GM12878 (cell line): ENCODE measurements around the gene COL8A2. TPM values are rescaled to one million over a fixed set of nuclear protein-coding genes. Genes with fewer than 3 reads are reported as not detected.

ENCODE experiments used
- CBX5 ChIP-seq: sonication (generic); IDR thresholded peaks from 2 replicates; pipeline ENCODE4 v1.6.1; 2016; ENCODE audit warnings: low read depth, moderate library complexity, mild to moderate bottlenecking, inconsistent platforms
- ETV6 ChIP-seq, 2 experiments: fragments of 450-650 bp in 1 of 2; IDR thresholded peaks in 1 of 2; conservative IDR thresholded peaks in 1 of 2; 2 replicates each; pipeline ENCODE4 v1.6.1; 2014; ENCODE audit warnings: antibody characterized with exemption in 1 of 2, borderline replicate concordance in 1 of 2, low read depth in 1 of 2, mild to moderate bottlenecking in 1 of 2, moderate library complexity in 1 of 2
- JUNB ChIP-seq: IDR thresholded peaks from 2 replicates; pipeline ENCODE4 v1.6.1; 2016; ENCODE audit warnings: antibody characterized with exemption, mild to moderate bottlenecking
- JUND ChIP-seq: IDR thresholded peaks from 2 replicates; pipeline ENCODE4 v1.6.1; 2012; ENCODE audit warnings: low read depth, mild to moderate bottlenecking, low read length, improper control_type of control experiment, moderate library complexity
- KLF5 ChIP-seq: fragments of 450-650 bp; IDR thresholded peaks from 2 replicates; pipeline ENCODE4 v1.6.1; 2014; ENCODE audit warnings: mild to moderate bottlenecking; ENCODE audit not compliant: partially characterized antibody
- MEF2B ChIP-seq: fragments of 450-650 bp; IDR thresholded peaks from 2 replicates; pipeline ENCODE4 v1.6.1; 2018; ENCODE audit warnings: mild to moderate bottlenecking, moderate library complexity; ENCODE audit not compliant: partially characterized antibody, poor library complexity, severe bottlenecking
- MTA2 ChIP-seq: fragments of 450-650 bp; IDR thresholded peaks from 2 replicates; pipeline ENCODE4 v1.6.1; 2016; ENCODE audit warnings: low read depth, mild to moderate bottlenecking, moderate library complexity
- NFYA ChIP-seq: IDR thresholded peaks from 2 replicates; pipeline ENCODE4 v1.6.1; 2011; ENCODE audit warnings: low read depth, mild to moderate bottlenecking, low read length, improper control_type of control experiment, borderline replicate concordance
- PBX3 ChIP-seq: IDR thresholded peaks from 2 replicates; pipeline ENCODE4 v1.6.1; 2011; ENCODE audit warnings: mild to moderate bottlenecking, low read depth, low read length, moderate library complexity; ENCODE audit not compliant: insufficient replicate concordance
- PML ChIP-seq: IDR thresholded peaks from 2 replicates; pipeline ENCODE4 v1.6.1; 2012; ENCODE audit warnings: low read length, inconsistent platforms
- SMAD5 ChIP-seq: IDR thresholded peaks from 2 replicates; pipeline ENCODE4 v1.6.1; 2016; ENCODE audit warnings: antibody characterized with exemption, low read depth
- SRF ChIP-seq, 2 experiments: IDR thresholded peaks; 2 replicates each; pipeline ENCODE4 v1.6.1; 2011; ENCODE audit warnings: low read depth in 2 of 2, low read length in 2 of 2, mild to moderate bottlenecking in 1 of 2, moderate library complexity in 1 of 2
- TBL1XR1 ChIP-seq: IDR thresholded peaks from 2 replicates; pipeline ENCODE4 v1.6.1; 2012; ENCODE audit warnings: low read depth, low read length, improper control_type of control experiment
- ZBED1 ChIP-seq: IDR thresholded peaks from 2 replicates; pipeline ENCODE4 v1.6.1; 2016; ENCODE audit warnings: borderline replicate concordance
- ZBTB40 ChIP-seq: fragments of 450-650 bp; IDR thresholded peaks from 2 replicates; pipeline ENCODE4 v1.6.1; 2016; ENCODE audit warnings: mild to moderate bottlenecking, moderate library complexity, borderline replicate concordance
- ZNF622 ChIP-seq: fragments of 450-650 bp; IDR thresholded peaks from 2 replicates; pipeline ENCODE4 v1.6.1; 2017; ENCODE audit warnings: mild to moderate bottlenecking, inconsistent platforms
- polyA plus RNA-seq, 11 experiments: library from polyadenylated mRNA; depleted of rRNA in 4 of 11; unstranded in 6 of 11; stranded (reverse) in 5 of 11; fragments of >200 nt; fragmentation: Nextera tagmentation in 4 of 11; fragmentation: Illumina TruSeq in 1 of 11; extraction: Ambion mirVana in 4 of 11; extraction: Trizol in 1 of 11; gene quantifications; 1 replicate in 1 of 11; 2 replicates in 10 of 11; pipeline versions ENCODE4 v1.2.1 to v1.2.3, GENCODE V29; 2011 to 2016; ENCODE audit warnings: inconsistent platforms in 2 of 11, missing spikeins in 2 of 11, low read depth in 1 of 11
- total RNA-seq, 4 experiments: library from RNA; depleted of rRNA in 3 of 4; stranded (reverse); fragments of >200 nt in 3 of 4; fragmentation: Illumina TruSeq in 1 of 4; extraction: Trizol in 1 of 4; gene quantifications; 2 replicates each; pipeline versions ENCODE4 v1.2.1 to v1.2.3, GENCODE V29; 2013 to 2021
- TF ChIP-seq, protein P1 (sequence below): IDR thresholded peaks from 2 replicates; pipeline ENCODE4 v1.6.1; 2012; ENCODE audit warnings: mild to moderate bottlenecking, low read depth, low read length
- TF ChIP-seq, protein P2 (sequence below): fragments of 150-350 bp; IDR thresholded peaks from 2 replicates; pipeline ENCODE4 v1.6.1; 2014; ENCODE audit warnings: mild to moderate bottlenecking, low read depth, low read length

The COL8A2 gene
- total and polyA plus RNA-seq, 10 of the 15 experiments (the other 5 are each of a cell fraction or from before 2014, with no cell fraction given) = 0.01 TPM; not detected in 9

DNA sequence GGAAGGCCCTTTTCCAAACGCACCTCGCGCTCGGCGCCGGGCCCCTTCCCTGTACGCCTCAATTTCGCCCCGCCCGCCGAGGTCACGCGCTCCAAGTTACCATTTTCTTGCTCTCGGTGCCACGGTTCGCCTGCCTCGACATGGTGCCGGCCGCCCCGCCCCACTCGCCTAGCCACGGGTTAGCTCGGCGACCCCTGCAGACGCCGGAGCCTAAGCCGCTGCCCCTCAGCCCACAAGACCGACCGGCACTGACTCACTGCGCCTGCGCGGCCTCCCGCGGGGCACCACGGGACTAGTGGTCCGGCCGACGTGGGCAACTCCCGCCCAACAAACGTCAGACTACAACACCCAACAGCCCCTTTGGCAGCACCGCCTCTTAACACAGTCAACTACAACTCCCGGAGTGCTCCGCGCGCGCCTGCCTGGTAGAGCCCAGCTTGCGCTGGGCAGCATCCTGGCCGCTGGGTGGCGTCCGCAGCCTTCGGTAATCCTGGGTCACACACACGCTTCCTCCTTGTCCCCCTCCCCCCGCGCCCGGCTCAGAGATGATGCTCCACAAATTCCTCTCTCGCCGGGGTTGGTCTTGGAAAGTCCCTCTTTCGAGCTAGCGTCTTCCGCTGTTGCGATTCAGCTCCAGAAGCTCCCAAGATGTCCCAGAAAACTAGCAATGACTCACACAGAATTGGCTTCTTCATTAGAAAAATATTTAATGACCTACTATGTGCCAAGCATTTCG lies 24.4 kb upstream of the COL8A2 start, which contains the start of gene TRAPPC3 (continued):
- TF ChIP-seq, protein P1, sequence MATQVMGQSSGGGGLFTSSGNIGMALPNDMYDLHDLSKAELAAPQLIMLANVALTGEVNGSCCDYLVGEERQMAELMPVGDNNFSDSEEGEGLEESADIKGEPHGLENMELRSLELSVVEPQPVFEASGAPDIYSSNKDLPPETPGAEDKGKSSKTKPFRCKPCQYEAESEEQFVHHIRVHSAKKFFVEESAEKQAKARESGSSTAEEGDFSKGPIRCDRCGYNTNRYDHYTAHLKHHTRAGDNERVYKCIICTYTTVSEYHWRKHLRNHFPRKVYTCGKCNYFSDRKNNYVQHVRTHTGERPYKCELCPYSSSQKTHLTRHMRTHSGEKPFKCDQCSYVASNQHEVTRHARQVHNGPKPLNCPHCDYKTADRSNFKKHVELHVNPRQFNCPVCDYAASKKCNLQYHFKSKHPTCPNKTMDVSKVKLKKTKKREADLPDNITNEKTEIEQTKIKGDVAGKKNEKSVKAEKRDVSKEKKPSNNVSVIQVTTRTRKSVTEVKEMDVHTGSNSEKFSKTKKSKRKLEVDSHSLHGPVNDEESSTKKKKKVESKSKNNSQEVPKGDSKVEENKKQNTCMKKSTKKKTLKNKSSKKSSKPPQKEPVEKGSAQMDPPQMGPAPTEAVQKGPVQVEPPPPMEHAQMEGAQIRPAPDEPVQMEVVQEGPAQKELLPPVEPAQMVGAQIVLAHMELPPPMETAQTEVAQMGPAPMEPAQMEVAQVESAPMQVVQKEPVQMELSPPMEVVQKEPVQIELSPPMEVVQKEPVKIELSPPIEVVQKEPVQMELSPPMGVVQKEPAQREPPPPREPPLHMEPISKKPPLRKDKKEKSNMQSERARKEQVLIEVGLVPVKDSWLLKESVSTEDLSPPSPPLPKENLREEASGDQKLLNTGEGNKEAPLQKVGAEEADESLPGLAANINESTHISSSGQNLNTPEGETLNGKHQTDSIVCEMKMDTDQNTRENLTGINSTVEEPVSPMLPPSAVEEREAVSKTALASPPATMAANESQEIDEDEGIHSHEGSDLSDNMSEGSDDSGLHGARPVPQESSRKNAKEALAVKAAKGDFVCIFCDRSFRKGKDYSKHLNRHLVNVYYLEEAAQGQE = 0 out of 2 replicates have a peak, but pooled peaks have one; percentile 12
- TF ChIP-seq MTA2 (peak; percentile 31; the same call in 1 of the 2 replicates), NFYA (no peak), ETV6 (conservative IDR thresholded peaks at IDR 0.05 in 1 of 2, IDR thresholded peaks at IDR 0.05 in 1 of 2; ENCODE audit: borderline replicate concordance in 1 of 2, low read depth in 1 of 2) (no peak), PML (no peak), ZNF622 (no peak), JUNB (no peak), TBL1XR1 (no peak; the same call in 1 of the 2 replicates), SMAD5 (no peak; the same call in 1 of the 2 replicates), JUND (0 out of 2 replicates have a peak, but pooled peaks have one; percentile 43), ZBTB40 (no peak), PBX3 (no peak), KLF5 (peak; percentile 47), SRF (IDR thresholded peaks at IDR 0.05; ENCODE audit: low read depth in 2 of 2, low read length in 2 of 2) (0 out of 4 replicates have a peak, but pooled peaks of 1 of the 2 experiments have one; percentile 37), CBX5 (no peak), MEF2B (no peak), ZBED1 (0 out of 2 replicates have a peak, but pooled peaks have one; percentile 51)
- TF ChIP-seq, protein P2, sequence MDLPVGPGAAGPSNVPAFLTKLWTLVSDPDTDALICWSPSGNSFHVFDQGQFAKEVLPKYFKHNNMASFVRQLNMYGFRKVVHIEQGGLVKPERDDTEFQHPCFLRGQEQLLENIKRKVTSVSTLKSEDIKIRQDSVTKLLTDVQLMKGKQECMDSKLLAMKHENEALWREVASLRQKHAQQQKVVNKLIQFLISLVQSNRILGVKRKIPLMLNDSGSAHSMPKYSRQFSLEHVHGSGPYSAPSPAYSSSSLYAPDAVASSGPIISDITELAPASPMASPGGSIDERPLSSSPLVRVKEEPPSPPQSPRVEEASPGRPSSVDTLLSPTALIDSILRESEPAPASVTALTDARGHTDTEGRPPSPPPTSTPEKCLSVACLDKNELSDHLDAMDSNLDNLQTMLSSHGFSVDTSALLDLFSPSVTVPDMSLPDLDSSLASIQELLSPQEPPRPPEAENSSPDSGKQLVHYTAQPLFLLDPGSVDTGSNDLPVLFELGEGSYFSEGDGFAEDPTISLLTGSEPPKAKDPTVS = peak; percentile 33; the same call in 1 of the 2 replicates
